ENCODE results near the gene CCDC157. TPM values are rescaled to one million over a fixed set of nuclear protein-coding genes. Genes with fewer than 3 reads are reported as not detected.

CCDC157 gene
- total RNA-seq, 2 experiments from 2014 or later = 2.2 to 2.4 TPM

DNA sequence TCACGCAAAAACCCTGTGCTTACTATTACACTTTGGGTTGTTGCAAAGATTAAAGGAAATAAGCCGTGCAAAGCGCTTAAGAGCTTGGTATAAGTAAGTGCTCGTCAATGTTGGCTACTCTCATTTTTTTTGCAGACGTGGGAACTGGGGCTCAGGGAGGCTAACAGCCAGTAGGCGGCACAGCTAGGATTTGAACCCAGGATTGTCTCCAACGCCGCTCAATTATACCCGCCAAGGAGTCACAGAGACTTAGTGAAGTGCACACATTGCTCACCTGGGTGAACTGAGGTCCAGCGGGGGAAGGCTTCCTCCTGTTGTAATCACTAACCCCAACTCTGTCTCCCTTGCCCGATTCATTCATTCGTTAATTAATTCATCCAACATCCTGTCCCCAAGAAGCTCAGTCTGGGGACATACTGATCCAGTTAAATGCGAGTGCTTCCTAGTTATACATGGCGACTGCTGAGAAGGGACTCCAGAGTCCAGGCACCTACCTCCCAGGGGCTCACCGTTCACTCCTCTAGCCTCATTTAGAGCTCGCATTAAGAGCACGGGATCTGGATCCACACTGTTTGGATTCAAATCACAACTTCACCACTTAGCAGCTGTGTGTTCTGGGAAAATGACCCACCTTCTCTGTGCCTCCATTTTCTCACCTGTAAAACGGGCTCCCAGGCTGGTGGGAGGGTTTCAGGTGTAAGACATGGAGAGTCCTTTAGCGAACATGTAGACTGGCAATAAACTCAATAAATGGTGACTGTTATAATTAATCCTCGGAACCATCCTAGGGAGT is 67.9 kb downstream of the CCDC157 start:
- Mint-ChIP-seq H3K9me3 (no peaks in the 10 kb centered on the region), H3K27me3 (no peaks in the 10 kb centered on the region), H3K4me1 (ENCODE audit: low read depth) (peaks cover 42% of the 10 kb centered on the region), H3K27ac (peak overlapping the region; percentile 96), H3K36me3 (ENCODE audit: low read depth) (peaks cover 65% of the 10 kb centered on the region), H3K4me3 (peak overlapping the region; percentile 93)
- ATAC-seq = peak; percentile 0
- POLR2A ChIA-PET = interaction anchor here (0.6 to 6.5 kb wide), 12 partner anchors 11 to 136 kb away, joined by 3 to 78 read pairs (median 6); partner anchors contain the start of genes CASTOR1, SEC14L2, SF3A1 and TBC1D10A
- CTCF ChIA-PET = interaction anchor here (0.8 to 9.0 kb wide), 13 partner anchors 11 to 889 kb away, joined by 3 to 138 read pairs (median 3); partner anchors contain the start of genes CASTOR1 and RNF215
- TF ChIP-seq, protein P1, sequence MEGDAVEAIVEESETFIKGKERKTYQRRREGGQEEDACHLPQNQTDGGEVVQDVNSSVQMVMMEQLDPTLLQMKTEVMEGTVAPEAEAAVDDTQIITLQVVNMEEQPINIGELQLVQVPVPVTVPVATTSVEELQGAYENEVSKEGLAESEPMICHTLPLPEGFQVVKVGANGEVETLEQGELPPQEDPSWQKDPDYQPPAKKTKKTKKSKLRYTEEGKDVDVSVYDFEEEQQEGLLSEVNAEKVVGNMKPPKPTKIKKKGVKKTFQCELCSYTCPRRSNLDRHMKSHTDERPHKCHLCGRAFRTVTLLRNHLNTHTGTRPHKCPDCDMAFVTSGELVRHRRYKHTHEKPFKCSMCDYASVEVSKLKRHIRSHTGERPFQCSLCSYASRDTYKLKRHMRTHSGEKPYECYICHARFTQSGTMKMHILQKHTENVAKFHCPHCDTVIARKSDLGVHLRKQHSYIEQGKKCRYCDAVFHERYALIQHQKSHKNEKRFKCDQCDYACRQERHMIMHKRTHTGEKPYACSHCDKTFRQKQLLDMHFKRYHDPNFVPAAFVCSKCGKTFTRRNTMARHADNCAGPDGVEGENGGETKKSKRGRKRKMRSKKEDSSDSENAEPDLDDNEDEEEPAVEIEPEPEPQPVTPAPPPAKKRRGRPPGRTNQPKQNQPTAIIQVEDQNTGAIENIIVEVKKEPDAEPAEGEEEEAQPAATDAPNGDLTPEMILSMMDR (IDR thresholded peaks at IDR 0.05) = no peak
- intact Hi-C loops (cut with micrococcal nuclease) = loop anchor here (2.0 kb wide), 1 partner anchor 34 kb away; no protein-coding TSS in a partner anchor
- DNase-seq = peak; percentile 55

DNA sequence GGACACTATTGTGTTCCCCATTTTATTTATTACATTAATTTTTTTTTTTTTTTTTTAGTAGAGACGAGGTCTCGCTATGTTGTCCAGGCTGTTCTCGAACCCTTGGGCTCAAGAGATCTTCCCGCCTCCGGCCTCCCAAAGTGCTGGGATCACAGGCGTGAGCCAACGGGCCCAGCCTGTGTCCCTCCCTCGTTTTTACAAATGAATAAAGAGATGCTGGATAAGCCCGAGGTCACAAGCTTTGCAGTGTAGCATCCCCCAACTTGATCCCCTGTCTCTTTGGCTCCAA is 68.5 kb downstream of the CCDC157 start:
- Mint-ChIP-seq H3K4me3 (peak overlapping the region; percentile 93), H3K36me3 (ENCODE audit: low read depth) (peaks cover 60% of the 10 kb centered on the region), H3K9me3 (no peaks in the 10 kb centered on the region), H3K4me1 (ENCODE audit: low read depth) (peaks cover 39% of the 10 kb centered on the region), H3K27ac (peak overlapping the region; percentile 96), H3K27me3 (no peaks in the 10 kb centered on the region)
- intact Hi-C loops (cut with micrococcal nuclease) = loop anchor here (2.0 kb wide), 1 partner anchor 34 kb away; no protein-coding TSS in a partner anchor
- ChIA-PET POLR2A (interaction anchor here (0.8 to 6.5 kb wide), 11 partner anchors 10 to 137 kb away, joined by 3 to 78 read pairs (median 6); partner anchors contain the start of genes CASTOR1, CCDC157, SEC14L2 and SF3A1), CTCF (interaction anchor here (0.8 to 9.0 kb wide), 9 partner anchors 10 to 137 kb away, joined by 3 to 138 read pairs (median 8); partner anchors contain the start of genes CASTOR1 and RNF215)
- no peak for DNase-seq
- ATAC-seq = no peak
- TF ChIP-seq, protein P1 (IDR thresholded peaks at IDR 0.05) = no peak

DNA sequence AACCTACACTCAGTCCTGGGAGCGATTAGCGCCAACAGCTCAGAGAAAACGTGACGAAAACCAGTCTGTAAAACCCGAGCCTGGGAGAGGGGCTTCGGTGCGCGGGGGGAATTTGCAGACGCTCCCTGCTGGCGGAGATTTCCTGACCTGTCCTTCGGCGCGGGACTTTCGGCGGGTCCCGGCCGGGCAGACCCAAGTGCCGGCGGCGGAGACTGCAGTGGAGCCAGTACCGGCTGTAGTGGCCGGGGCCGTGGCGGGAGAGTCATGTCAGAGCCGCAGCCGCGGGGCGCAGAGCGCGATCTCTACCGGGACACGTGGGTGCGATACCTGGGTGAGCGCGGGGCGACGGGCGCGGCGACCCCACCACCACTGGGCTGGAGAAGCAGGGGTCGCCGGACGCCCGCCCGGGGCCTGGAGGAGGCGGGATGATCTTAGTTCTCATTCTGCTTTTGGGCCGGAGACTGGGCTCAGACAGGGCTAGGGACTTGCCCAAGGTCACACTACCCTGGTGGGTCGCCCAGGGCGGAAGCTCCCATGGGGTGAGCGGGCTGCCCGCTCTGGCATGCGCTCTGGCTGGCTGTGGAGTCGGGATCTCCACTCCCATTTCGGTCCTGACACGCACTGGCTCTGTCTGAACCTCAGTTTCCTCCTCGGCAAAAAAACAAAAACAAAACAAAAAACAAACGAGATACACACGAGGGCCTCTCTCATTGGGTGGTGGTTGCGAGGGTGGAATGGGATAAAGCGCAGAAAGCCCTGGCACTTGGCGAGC is 69.0 kb downstream of the CCDC157 start, which contains the start of gene MTFP1:
Gene MTFP1, plus strand, starts transcription at position 153 of the 772 bp plus-strand sequence. Its CDS starts 112 bp downstream, at position 265.
- ATAC-seq = no peak
- Mint-ChIP-seq H3K27ac (peak within 1 kb of the TSS; percentile 96), H3K4me1 (ENCODE audit: low read depth) (peaks cover 34% of the 10 kb centered on the region), H3K9me3 (no peaks in the 10 kb centered on the region), H3K36me3 (ENCODE audit: low read depth) (peaks cover 54% of the 10 kb centered on the region), H3K27me3 (no peaks in the 10 kb centered on the region), H3K4me3 (peak within 1 kb of the TSS; percentile 93)
- peak; percentile 55 for DNase-seq
- POLR2A ChIA-PET = interaction anchor here (0.7 to 6.5 kb wide), 12 partner anchors 10 to 146 kb away, joined by 3 to 78 read pairs (median 5); partner anchors contain the start of genes CASTOR1, CCDC157, SEC14L2 and SF3A1
- TF ChIP-seq, protein P1 (IDR thresholded peaks at IDR 0.05) = no peak
- intact Hi-C loops (cut with micrococcal nuclease) = loop anchor here (2.0 kb wide), 1 partner anchor 35 kb away; no protein-coding TSS in a partner anchor
- CTCF ChIA-PET = interaction anchor here (0.8 to 9.0 kb wide), 18 partner anchors 10 to 162 kb away, joined by 3 to 138 read pairs (median 5); partner anchors contain the start of genes CASTOR1, RNF215 and SEC14L2

Other genes with a start within 250 kb of the CCDC157 start
- gene LIF, start 110.2 kb upstream of the CCDC157 start, total RNA-seq = 100 to 1,000 TPM; 160 to 161 TPM
- 10 to 100 TPM; 44.3 to 45.7 TPM for gene OSM, start 90.2 kb upstream of the CCDC157 start, total RNA-seq
- 1 to 10 TPM; 4.2 to 5.1 TPM for gene CASTOR1, start 67.5 kb upstream of the CCDC157 start, total RNA-seq
- gene TBC1D10A, start 30.1 kb upstream of the CCDC157 start, total RNA-seq = 10 to 100 TPM; 20.5 to 21.1 TPM
- 100 to 1,000 TPM; 252 to 262 TPM for gene SF3A1, start 113 bp upstream of the CCDC157 start, total RNA-seq
- gene RNF215, start 30.4 kb downstream of the CCDC157 start, total RNA-seq = 1 to 10 TPM; 7.1 to 7.2 TPM
- gene SEC14L2, start 40.0 kb downstream of the CCDC157 start, total RNA-seq = 10 to 100 TPM; 15.1 to 15.4 TPM
- gene MTFP1, start 68.8 kb downstream of the CCDC157 start, total RNA-seq = 10 to 100 TPM; 89.8 to 93.8 TPM
- not detected for gene SEC14L3, start 115.0 kb downstream of the CCDC157 start, total RNA-seq
- gene SEC14L4, start 148.7 kb downstream of the CCDC157 start, total RNA-seq = not detected
- not detected for gene SEC14L6, start 189.7 kb downstream of the CCDC157 start, total RNA-seq
- not detected for gene GAL3ST1, start 217.7 kb downstream of the CCDC157 start, total RNA-seq
- 100 to 1,000 TPM; 123 to 131 TPM for gene PES1, start 234.9 kb downstream of the CCDC157 start, total RNA-seq

Measured in activated CD8-positive, alpha-beta T cell treated with anti-CD3 and anti-CD28 coated beads for 36 hours (primary cell).